CD4-positive, alpha-beta T cell treated with Interleukin-1 beta for 1 hour (primary cell): ENCODE measurements around the gene GAREM1.
"Not testable (repeated sequence)": the region's sequence is repeated elsewhere in the genome, so short reads cannot be mapped to it uniquely, and the experiment has no call there.

Experiments
- DNase-seq, 2 donors: peaks; one replicate each; pipeline ENCODE4 v3.0.0-alpha.2; 2020 to 2022

Gene GAREM1

DNA sequence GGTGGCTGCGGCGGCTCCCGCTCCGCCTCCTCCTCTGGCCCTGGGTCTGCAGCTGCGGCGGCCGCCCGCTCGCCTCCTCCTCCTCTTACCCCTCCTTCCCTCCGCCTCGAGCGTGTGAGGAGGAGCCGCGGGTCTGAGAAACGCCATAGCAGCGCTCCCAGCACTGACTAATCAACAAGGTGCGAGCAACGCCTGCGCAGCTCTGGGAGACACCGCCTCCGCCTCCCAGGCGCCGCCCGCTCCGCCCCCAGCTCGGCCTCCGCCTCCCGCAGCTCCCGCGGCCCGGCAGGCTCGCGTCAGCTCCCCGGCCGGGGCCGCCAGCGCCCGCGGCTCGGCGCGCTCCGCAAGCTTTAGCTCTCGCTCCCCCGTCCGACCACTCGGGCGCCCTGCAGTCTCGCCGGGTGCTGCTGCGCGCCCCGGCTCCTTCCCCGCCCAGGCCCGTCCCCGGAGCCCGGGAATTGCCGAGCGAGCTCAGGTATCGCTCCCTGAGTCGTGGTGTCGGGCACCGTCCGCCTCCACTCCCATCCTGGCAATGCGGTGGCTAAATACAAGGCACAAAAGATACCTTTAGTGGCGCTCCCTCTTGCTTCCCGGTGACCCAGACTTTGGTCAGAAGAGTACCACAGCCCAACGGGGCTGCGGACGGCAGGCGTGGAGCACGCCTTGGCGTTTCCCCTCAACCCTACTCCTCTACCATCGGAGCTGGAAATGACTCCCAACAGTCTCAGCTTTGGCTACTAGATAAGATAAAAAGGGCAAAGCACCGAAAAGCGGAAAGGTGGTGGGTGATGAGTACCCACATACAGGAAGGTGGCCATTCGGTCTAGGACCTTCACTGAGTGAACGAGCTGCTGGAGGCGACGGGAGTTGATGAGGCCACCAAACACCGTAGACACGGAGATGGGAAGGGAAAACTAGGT lies at the start of gene GAREM1:
Gene GAREM1 (minus strand): TSS at position 169 of the 920 bp plus-strand sequence. CDS start 454 bp downstream, outside the sequence.
- DNase-seq = peak; percentile 77 to 83

DNA sequence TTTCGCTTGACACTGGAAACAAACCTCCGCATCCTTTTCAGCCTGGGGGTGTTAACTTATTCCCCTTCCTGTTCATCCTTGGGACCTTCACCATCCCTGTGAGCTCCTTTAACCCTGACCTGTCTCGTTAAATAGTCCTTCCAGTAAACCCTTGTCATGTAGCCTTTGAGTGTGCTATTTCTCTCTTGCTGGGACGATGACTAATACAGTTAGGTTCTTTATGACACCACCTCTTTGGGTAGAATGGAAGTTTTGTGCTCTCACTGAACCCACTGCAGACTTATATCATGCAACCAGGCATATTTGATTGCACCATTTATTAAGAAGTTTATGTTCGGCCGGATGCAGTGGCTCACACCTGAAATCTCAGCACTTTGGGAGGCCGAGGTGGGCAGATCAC lies 40.5 kb upstream of the GAREM1 start:
- no peak for DNase-seq

DNA sequence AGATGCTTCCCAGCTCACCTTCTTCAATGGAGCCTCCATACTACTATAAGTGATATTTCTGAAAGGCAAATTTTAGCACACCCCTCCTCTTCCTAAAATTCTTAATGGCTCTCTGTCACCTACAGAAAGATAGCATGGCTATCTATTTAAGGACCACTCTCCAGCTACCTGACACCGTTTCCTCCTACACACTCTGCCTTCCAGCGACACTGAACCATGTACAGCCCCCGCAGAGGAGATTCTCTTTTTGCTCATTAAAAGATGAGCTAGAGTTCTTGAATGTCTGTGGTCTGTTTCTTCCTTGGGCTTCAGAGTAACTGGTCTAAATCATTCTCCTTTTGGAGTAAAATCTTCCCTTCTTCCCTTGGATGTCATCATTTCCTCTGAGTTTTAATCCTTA lies 38.4 kb upstream of the GAREM1 start:
- DNase-seq = no peak

DNA sequence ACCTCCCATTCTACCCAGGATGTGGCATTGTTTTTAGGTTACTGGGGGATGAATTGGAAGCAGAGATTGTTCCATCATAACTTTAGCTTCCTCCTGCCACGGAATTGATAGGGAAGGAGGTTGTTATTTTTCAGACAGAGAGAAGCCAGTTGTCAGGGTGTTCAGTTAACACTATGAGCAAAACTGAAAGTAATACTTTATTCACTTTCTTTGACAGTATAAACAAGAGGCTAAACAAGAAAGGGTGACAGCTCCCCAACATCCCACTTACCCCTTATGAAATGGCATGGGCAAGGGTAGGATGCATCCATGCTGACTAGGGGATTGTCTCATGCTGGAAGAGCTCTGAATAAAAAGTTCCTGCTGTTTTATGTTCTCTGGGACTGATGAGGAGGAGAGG lies 36.4 kb upstream of the GAREM1 start:
- no peak for DNase-seq

DNA sequence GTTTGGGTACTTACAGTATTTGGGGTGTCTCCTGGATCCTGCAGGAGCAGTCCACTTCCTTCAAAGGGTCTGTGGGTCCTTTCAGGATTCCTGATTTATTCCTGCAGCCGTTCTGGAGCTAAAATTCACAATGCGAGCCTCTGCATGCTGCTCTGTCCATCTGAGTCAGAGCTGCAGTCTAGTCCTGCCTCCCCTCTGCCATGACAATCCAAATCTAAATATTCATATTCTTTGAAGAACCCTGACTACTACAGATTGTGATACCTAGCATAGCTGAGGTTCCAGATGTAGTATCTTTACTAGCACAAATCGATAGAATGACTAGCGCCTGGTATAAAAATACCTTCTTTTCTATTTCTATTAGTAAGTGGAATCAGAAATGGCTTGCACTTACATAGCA lies 31.3 kb upstream of the GAREM1 start:
- no peak for DNase-seq

DNA sequence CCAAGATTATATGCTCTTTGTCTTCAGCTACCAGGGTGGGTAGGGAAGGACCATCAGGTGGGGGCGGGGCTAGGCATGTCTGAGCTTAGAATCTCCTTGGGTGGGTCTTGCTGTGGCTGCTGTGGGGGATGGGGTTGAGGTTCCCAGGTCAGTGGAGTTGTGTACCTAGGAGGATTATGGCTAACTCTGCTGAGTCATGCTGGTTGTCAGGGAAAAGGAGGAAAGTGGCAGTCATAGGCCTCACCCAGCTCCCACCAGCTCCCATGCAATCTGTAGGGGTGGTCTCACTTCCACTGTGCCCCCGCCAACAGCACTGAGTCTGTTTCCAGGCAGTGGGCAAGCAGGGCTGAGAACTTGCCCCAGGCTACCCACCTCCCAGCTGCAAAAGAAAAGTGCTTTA lies 30.6 kb upstream of the GAREM1 start:
- DNase-seq = not testable (repeated sequence)

DNA sequence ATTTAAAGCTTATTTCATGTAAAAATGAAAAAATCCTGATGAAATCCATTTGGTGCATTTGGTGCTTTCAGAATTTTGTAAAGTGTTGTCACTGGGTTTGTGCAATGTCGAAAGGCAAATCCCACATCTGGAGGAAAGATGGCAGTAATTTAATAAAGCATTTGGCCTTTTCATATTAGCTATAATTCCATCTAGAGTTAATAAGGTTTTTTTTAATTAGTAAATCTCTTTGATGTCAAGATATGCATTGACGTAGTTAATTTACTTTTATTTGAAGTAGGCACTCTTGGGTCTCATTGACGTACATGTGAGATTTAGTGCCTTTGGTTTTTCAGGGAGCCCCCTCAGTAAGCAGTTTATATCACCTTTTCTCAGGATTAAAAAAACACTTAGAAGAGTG lies 12.3 kb upstream of the GAREM1 start:
- DNase-seq = no peak

DNA sequence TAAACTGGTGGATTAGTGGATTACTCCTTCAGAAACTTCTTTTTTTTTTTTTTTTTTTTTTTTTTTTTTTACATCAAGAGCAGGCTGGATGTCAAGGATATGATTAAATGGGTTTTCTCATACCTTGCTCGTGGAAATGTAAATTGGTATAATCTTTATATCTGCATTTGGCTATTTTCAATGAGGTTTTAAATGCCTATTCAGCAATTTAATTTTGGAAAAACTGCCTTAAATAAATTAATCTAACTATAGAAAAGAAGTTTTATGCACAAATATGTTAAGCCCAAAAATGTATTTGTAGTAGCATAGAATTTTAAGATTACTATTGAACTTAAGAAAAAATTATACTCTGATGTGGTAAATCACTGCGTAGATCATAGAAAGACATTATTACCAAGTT lies 11.4 kb upstream of the GAREM1 start:
- no peak for DNase-seq

DNA sequence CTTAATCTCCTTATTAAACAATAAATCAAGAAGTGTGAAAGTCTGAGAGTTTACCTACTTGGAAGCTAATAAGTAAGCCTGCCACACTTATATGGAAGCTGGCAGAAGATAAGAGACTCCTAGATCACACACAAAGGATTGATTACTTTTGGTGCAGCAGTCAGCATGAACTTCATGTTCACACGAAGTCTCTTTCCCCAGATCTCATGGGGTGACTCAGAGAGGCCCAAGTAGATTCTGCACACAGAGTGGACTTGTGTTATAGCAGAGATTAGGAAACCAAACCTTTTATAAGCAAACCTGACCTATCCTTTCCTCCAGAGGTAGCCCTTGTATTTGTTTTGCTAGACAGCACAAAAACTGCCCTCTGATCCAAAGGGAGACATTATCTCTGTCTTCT lies 9.9 kb upstream of the GAREM1 start:
- DNase-seq = no peak

DNA sequence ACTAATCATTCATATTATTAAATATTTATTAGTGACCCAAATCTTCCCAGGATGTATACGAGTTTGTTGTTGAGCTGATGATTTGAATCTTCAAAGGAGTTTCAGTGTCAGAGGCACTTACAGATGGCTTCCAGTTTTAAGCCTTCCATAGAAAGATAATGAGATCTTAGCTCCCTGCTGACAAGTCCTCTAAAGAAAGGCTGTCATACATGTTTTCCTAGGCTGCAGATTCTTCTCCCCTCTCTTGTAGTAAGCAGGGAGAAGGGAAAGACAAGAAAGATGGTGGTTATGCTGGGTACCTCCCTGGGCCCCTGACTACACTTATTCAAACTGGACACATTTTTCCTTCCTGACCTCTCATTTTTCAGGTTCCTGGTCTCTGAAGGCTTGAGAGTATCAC lies 8.1 kb upstream of the GAREM1 start:
- no peak for DNase-seq

DNA sequence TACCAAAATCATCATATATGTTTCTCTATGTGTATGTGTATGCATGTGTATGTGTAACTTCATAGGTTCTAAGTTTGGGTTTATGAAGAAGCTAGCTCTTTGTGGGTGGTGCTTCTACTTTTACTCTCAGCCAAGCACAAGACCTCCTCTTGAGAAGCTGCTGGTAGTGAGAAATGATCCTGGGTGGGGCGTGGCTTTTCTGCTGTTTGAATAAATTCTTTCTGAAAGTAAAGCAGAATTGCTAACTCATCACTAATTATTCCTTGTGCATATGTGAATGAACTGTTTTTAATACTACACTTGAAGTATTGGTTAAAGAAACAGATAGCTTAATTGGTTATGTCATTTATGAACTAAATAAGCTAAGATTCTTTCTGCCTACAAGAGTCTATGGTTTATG lies 7.6 kb upstream of the GAREM1 start:
- no peak for DNase-seq

DNA sequence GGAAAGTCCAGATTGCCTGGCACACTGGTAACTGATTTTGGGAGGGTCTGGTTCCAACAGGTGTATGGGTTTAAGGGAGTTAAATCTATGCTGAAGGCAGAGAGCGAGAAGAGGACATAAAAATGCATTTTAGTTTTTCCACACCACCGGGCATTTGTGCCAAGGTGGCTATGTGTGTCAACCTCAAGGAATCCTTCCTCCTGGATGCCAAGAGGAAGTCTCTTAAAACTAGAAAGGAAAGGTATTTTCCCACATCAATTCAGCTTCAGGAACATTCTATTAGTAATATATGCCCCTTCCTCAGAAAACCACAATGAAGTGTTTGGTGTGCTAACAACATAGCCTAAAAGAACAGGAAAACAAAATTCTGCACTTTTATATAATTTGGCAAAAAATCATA lies 5.4 kb upstream of the GAREM1 start:
- no peak for DNase-seq

DNA sequence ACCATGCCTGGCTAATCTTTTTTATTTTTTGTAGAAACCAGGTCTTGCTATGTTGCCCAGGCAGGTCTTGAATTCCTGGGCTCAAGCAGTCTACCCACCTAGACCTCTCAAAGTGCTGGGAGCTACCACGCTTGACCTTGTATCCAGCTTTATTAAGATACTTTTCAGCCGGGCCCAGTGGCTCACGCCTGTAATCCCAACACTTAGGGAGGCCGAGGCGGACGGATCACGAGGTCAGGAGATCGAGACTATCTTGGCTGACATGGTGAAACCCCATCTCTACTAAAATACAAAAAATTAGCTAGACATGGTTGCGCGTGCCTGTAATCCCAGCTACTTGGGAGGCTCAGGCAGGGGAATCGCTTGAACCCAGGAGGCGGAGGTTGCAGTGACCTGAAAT lies 4.4 kb upstream of the GAREM1 start:
- not testable (repeated sequence) for DNase-seq

DNA sequence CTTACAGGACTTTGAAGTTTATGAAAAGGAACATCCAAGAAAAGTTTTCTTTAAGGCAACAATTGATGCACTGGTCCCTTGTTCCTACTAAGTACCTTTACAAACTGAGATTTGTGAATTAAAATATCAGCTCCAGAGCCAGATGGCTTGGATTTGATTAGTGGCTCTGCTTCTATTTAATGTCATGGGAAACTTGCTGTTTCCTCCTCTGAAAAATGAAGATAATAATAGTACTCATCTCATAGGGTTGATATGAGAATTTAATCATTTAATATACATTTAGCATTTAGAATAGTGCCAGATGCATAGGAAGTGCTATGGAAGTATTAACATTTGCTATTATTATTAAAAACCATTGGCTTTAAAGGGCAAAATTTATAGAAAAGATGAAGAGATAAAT lies 2.6 kb upstream of the GAREM1 start:
- no peak for DNase-seq

DNA sequence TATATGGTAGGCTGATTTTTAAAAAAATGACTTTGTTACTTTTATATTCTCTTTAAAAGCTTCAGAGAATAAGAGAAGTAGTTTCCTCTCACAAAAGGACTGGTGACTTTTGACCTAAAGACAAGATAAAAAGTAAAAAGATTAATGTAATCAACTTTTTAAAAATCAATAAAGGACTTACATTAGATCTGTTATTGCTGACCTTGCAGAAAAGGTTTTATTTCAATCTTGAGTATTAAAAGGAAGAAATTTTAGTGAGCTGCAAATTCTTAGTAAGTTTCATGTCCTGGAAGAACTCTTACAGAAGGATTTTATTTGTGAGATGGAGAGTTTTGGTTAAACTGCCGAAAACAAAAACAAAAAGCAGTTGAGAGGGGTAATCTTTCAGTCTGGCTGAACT lies 2.2 kb upstream of the GAREM1 start:
- DNase-seq = no peak

DNA sequence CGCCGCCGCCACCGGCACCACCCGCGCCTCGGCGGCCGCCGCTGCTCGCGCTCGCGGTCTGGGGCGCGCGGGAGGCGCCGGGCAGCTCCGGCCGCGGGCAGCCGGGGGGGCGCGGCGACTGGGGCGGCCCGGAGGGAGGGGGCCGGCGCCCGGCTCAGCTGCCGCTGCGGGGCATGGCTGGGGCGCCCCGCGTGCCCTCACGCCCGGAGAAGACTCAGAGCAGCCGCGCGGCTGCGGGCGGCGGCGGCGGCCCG lies 295 bp downstream of the GAREM1 start:
- DNase-seq = no peak

DNA sequence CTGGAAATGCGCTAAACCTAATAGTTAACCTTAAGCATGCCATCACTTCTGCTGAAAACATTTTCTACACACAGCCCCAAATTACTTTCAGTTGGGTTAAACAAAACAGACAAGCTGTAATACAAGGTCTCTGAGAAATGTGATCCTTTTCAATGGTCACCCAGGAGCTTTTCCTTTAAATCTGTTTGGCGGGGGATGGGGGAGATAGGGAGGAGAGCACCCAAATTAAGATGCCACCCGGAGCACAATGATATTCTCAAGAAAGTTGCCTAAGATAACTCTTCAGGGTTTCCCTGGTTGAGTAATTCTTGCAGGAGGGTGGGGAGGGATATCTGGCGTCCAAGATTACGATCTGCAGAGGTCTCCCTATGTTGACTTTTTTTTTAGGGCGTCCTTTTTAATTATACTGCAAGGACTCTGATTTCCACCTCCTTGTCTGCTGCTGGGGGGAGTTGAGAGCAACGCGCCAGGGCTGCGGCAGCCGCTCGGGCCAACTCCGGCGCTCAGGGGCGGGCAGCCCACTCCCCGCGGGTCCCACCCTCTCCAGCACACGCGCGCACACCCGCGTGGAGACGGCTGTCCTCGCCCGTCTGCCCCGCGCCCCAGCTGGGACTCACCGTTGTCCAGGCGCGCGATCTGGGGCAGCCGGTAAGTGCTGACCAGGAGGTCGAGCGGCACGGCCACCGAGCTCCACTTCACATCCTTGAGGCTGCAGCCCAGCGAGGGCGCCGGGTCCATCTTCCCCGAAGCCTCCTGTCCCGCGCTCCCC lies 807 bp downstream of the GAREM1 start:
- DNase-seq = no peak

DNA sequence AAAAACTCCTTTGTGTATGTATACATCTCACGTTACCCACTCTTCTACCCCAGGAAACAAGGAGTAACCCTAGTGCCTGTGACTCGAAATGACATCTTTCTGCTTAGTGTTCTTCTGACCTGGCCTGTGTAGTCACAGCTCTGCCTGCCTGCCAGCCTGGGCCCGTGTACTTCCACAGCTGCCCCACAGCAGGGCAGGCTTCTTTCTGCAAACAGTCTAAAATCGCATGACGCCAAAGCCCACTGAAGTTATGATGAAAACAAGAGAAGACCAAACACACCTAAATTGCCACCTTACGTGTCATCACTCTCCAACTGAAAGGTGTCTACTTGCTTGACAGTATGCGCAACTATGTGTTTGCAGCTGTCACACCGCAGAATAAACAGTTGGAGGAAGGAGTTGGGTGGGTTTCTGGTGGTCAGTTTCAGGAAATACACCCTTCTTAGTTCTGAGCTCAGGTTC lies 1.5 kb downstream of the GAREM1 start:
- DNase-seq = no peak

DNA sequence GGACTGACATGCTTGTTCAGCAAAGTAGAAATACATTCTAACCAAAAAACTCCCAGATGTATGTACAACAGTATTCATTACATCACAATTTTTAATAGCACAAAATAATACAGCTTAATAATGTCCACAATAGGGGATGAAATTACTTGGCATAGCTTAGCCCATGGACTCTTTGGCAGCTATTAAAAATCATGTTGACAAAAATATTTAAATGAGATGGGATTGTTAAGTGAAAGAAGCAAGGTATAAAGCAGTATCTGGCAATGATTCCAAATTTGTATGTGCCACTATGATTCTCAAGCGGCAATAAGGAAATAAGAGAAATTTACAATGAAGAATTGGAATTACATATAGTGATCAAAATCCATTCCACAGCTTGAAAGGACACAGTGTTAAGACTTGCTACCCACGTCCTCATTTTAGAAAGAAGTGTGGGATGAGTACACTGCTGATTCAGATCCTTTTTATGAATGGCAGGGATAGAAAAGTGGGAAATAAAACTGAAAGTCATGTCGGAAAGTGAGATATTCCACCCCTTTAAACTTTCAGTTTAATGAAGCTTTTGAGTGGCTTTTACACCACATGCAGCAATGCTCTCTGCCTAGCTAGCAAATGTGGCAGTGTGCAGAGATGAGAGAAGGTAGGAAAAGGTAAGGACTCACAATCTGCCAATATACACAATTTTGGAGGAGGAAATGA lies 2.4 kb downstream of the GAREM1 start:
- no peak for DNase-seq

DNA sequence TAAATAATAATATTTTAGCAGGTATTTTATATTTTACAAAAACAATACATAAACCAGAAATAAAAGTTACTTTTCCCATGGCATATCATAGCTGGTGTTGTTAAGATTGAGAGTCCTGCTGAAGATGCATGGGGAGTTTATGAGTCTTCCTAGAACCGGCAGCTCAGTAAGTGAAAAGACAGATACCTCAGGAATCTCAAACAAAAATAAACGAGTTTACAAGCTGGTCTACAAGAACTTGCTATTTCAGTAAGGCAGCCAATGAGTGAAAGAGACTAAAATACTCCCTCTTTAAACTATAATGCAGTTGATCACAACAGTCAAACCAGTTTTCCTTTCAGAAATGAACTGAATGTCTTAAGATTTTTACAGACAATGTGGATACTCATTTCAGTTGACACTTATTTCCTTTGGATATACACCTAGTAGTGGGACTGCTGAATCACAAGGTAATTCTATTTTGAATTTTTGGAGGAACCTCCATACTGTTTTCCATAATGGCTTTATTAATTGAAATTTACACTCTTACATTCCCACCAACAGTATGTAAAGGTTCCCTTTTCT lies 8.9 kb downstream of the GAREM1 start:
- DNase-seq = no peak

DNA sequence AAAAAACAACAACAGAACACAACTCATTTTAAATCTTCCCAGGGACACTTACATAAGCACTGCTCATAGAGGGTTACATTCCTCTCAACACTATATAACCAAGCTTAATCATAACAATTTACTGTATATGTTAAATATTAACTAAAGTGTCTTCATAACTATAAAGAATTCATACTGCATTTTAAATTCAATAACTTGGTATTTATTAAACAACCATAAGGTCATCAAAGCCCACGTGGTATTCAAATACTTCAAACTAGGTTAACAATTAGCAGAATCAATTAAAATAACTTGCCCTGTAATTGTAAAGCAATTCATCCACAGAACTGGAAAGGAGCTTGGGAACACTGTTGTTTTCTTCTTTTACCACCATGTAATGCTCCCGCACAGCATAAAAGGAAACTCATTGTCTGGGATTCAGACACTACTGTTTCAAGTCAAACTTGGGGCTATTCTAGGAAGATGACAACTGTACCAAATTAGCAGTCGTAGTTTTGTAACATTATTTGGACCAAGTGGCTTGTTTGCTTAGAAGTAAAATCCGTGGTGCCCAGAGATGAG lies 10.4 kb downstream of the GAREM1 start:
- DNase-seq = no peak

DNA sequence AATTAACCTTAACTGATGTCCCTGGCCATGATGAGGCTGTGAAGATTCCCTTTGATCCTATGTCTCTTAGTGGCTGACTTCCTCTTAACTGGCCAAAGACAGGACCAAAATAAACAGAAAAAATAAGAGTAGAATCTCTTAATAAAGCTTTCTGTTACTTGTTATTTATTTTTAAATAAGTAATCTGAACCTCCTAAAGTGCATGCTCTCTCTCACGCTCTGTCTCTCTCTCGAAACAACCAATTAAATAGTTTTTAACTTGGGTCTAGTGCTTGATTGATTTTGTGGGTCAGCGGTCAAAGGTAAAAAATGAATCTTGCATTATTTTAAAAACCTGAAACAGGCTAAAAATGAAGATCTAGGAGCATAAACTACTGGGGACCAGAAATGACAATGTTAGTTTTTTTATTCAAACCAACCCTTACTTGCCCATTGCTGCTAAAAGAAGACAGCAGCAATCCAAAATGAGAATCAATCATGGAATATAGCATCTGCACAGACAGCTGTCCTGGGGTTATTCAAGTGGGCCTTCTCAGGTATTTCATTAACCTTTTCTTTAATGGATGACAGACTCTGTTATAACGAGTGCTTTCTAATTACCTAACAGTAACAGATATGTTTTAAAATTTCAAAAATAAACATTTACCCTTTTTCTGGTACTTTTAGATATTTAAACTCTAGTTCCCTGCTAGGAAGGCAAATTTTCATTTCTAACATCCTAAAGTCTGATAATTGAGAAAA lies 11.2 kb downstream of the GAREM1 start:
- no peak for DNase-seq
